Measurements from ENCODE around the gene PMF1. TPM values are rescaled to one million over a fixed set of nuclear protein-coding genes. Genes with fewer than 3 reads are reported as not detected.
"Not testable (repeated sequence)": the region's sequence is repeated elsewhere in the genome, so short reads cannot be mapped to it uniquely, and the experiment has no call there.

Gene PMF1
- total RNA-seq, 1 donor from 2014 or later: 54.3 TPM

DNA sequence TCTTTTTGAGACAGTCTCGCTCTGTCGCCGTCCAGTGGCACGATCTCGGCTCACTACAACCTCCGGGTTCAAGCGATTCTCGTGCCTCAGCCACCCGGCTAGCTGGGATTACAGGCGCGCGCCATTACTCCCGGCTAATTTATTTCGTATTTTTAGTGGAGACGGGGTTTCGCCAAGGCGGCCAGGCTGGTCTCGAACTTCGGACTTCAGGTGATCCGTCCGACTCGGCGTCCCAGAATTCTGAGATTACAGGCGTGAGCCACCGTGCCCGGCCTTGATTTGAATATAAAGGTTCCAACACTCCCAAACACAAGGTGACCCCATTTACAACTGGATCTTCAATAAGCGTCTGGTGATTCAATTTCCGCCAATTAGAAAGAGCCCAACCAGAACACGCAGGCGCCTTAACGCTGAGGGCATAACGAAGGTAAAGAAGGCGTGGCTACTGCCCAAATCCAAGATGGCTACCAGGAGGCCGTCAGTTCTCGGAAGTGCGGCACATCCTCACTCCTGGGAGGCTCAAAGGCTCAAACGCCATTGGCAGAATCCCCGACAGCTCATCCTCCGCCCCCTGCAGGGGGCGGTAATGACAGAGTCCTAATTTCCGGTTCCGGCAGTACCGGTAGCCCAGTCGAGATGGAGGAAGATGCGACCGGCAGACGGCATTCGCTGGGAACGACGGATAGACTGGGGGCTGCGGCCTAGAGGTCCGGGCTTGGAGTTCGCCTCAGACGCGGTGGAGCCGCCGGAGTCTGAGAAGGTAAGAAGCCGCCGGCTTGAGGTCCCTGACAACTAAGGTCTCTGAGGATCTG is 19.1 kb upstream of the PMF1 start, which contains the start of gene SLC25A44:
TSS of gene SLC25A44 (plus strand) at position 617 of the 812 bp plus-strand sequence. CDS start 5,744 bp downstream, outside the sequence.
- intact Hi-C loops (cut with DNase I): loop anchor here (1.0 to 2.0 kb wide), 2 partner anchors 19 to 33 kb away; no protein-coding TSS in a partner anchor
- DNase-seq (ENCODE audit: low spot score): peak; percentile 98

DNA sequence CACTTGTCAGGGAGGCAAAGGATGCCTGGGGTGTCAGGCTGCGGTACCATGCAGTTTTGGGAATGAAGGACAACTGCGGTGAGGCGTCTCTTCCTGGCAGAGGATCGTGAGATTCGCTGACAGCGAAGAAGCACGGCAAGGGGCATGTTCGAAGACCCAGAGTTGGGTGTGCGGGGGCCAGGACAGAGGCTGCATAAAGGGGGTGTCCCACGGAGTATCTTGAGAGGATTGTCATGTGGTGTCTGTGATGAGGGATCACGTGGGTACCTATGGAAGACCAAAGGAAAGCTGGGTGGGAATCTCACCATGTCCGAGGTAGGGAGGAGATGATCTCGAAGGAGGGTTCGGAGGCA is 18.5 kb upstream of the PMF1 start:
- intact Hi-C loops (cut with DNase I): loop anchor here (1.0 to 2.0 kb wide), 2 partner anchors 18 to 33 kb away; no protein-coding TSS in a partner anchor

DNA sequence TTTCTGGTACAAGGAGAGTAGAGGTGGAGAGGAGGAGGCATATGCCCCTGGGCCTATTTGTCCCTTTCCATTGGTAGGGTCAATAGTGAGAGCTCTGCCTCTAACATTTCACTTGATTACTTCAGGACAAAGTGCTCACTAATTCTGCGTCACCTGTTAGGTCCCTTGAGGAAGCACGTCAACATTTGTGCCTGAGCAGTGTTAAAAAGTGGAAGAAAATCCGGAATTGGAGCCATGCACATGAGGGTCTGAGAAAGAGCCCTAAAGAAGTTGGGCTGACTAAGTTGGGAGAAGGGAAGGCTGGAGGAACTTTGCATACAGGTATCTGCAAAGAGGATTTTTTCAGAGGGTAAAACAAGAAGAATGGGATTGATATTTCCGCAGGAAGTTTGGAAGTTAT is 17.0 kb upstream of the PMF1 start:
- intact Hi-C loops (cut with DNase I): loop anchor here (2.0 kb wide), 1 partner anchor 35 kb away; no protein-coding TSS in a partner anchor
- no peak for DNase-seq (ENCODE audit: low spot score)

More for the DNA sequence above, 18.5 kb upstream of the PMF1 start:
- no peak for DNase-seq (ENCODE audit: low spot score)

- intact Hi-C loops (cut with DNase I): no loop called here
- no peak for DNase-seq (ENCODE audit: low spot score)
Observed at GRCh38 chr1:156196445-156196844, 16.4 kb upstream of the PMF1 start.

DNA sequence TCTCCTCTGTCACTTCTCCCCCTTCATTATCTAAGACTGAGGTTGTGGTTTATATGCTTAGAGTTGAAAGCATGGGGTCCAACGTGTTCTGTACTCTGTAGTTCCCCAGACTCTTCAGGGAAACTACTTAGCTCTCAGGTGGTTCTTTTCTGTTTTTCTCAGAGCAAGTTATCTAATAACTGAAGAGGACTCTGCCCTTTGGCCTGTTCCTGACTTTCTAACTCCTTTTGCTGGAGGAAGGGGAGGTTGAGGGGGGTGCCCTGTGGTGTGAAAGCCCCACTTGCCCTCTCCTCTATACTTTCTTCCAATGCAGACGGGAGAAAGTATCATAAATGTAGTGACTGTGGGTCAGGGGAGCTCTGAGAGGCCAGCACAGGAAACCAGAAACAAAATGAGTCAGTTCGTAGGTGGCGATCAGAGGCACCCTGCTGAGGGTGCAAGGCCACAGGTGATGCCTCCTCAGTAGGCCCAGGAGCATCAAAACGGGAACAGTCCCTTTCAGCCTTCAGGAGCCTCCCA is 13.9 kb upstream of the PMF1 start:
- DNase-seq (ENCODE audit: low spot score): no peak
- intact Hi-C loops (cut with DNase I): no loop called here

DNA sequence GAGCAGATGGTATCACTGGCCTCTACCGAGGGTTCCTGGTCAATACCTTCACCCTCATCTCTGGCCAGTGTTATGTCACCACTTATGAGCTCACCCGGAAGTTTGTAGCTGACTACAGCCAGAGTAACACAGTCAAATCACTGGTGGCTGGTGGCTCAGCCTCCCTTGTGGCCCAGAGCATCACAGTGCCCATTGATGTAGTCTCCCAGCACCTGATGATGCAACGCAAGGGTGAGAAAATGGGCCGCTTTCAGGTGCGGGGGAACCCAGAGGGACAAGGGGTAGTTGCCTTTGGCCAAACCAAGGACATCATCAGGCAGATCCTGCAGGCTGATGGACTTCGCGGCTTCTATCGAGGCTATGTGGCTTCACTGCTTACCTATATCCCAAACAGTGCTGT is 12.8 kb upstream of the PMF1 start:
- intact Hi-C loops (cut with DNase I): no loop called here
- no peak for DNase-seq (ENCODE audit: low spot score)

GRCh38 chr1:156203331-156203730 is 9.5 kb upstream of the PMF1 start:
- no peak for DNase-seq (ENCODE audit: low spot score)
- intact Hi-C loops (cut with DNase I): no loop called here

- no peak for DNase-seq (ENCODE audit: low spot score)
- intact Hi-C loops (cut with DNase I): no loop called here
Observed at GRCh38 chr1:156204686-156205085, 8.1 kb upstream of the PMF1 start.

DNA sequence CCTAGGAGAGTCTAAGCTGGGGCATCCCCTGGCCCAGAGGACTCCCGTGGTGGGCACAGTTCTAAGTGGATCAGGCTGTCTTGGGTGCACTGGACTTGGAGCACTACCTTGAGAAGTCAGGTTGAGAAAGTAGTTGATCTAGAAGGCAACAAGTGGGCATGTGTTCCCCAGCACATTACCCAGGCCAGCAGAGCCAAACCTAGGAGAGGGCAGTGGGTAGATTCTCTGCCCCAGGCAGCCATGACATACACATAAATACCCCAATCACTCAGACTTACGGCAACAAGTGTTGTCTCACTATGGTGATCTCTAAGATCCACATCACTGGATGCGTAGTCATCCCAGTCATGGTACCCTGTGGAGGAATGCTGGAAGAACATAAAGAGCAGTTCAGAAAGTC is 1.6 kb upstream of the PMF1 start:
- no peak for DNase-seq (ENCODE audit: low spot score)
- intact Hi-C loops (cut with DNase I): no loop called here

DNA sequence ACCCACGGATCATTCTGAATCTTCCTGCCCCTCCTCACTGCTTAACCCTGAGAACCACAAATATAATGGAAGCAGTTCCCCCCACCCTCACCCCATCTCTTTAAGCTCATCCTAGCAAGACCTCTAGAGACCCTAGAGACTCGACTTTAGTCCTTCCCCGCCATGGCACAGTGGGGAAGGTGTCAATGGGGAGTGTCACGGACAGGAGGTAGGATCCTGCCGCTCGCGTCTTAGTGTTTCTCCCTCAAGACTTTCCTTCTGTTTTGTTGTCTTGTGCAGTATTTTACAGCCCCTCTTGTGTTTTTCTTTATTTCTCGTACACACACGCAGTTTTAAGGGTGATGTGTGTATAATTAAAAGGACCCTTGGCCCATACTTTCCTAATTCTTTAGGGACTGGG is 677 bp upstream of the PMF1 start:
- intact Hi-C loops (cut with DNase I): loop anchor here (1.0 kb wide), 1 partner anchor 18 kb away; the partner anchor contains the start of gene SLC25A44
- DNase-seq (ENCODE audit: low spot score): no peak

- no peak for DNase-seq (ENCODE audit: low spot score)
- intact Hi-C loops (cut with DNase I): no loop called here
Observed at GRCh38 chr1:156213644-156213966, 798 bp downstream of the PMF1 start.

- intact Hi-C loops (cut with DNase I): no loop called here
- DNase-seq (ENCODE audit: low spot score): no peak
Observed at GRCh38 chr1:156214024-156214748, 1.4 kb downstream of the PMF1 start.

GRCh38 chr1:156216361-156217086 is 3.7 kb downstream of the PMF1 start:
- intact Hi-C loops (cut with DNase I); DNase-seq (ENCODE audit: low spot score): not testable (repeated sequence)

DNA sequence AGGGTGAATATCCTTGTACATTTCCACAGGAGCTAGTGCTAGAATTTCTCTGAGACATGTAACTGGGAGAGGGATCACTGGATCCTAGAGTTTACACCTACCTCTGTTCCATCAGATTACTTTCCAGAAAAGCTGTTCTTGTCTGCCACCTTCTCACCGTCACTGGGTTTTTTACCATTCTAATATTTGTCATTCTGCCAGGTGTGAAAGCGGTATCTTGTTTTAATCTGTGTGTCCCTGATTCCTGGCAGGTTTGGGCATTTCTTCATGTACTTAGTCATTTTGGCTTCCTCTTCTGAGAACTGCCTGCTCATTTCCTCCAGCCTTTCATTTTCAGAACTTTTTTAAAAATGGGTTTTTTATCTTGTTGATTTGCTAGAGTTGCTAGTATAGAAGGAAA is 5.1 kb downstream of the PMF1 start:
- no peak for DNase-seq (ENCODE audit: low spot score)
- intact Hi-C loops (cut with DNase I): no loop called here

GRCh38 chr1:156220226-156220625 is 7.4 kb downstream of the PMF1 start:
- no peak for DNase-seq (ENCODE audit: low spot score)
- intact Hi-C loops (cut with DNase I): no loop called here

GRCh38 chr1:156221986-156222692 is 9.3 kb downstream of the PMF1 start:
- no peak for DNase-seq (ENCODE audit: low spot score)
- intact Hi-C loops (cut with DNase I): no loop called here

GRCh38 chr1:156225677-156226014 is 12.8 kb downstream of the PMF1 start:
- no peak for DNase-seq (ENCODE audit: low spot score)
- intact Hi-C loops (cut with DNase I): loop anchor here (1.0 to 2.0 kb wide), 3 partner anchors 79 to 135 kb away; no protein-coding TSS in a partner anchor

- DNase-seq (ENCODE audit: low spot score): no peak
- intact Hi-C loops (cut with DNase I): no loop called here
Observed at GRCh38 chr1:156226116-156226538, 13.3 kb downstream of the PMF1 start.

DNA sequence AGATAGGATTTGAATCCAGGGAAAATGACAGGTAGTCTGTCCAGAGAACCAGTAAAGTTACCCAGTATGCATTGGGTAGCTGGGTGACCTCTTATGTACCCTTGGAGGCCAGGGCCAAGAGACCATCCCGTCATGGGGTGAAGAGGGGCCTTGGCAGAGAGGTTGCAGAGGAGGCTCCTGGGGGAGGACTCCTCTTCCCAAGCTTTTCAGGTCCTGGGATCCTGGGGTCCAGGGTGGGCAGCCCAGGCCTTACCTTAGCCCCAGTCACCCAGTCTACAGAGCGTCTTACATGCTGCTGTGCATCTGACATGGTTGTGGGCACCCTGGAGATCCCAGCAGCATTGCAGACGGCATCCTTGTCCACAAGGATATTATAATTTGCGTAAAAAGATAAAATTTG is 14.0 kb downstream of the PMF1 start:
- intact Hi-C loops (cut with DNase I): no loop called here
- DNase-seq (ENCODE audit: low spot score): no peak

All from cardiac septum (tissue), 1 donor.